Endodermal cell (in vitro differentiated cells): ENCODE results near the gene ELFN2. TPM values are rescaled to one million over a fixed set of nuclear protein-coding genes. Genes with fewer than 3 reads are reported as not detected.

Experiments
- DNase-seq: peaks from one replicate; pipeline ENCODE4 v3.0.0-alpha.2; 2017
- H3K27ac ChIP-seq: 2 replicates; pipeline ENCODE4 v1.5.1; 2013; ENCODE audit warnings: mild to moderate bottlenecking, low read depth, low read length, moderate library complexity
- H3K27me3 ChIP-seq: 2 replicates; pipeline ENCODE4 v1.6.1; 2013; ENCODE audit warnings: mild to moderate bottlenecking, low read length, moderate library complexity; ENCODE audit not compliant: insufficient read depth, control insufficient read depth, poor library complexity, severe bottlenecking
- H3K36me3 ChIP-seq: 2 replicates; pipeline ENCODE4 v1.7.0; 2013; ENCODE audit warnings: mild to moderate bottlenecking, low read length, moderate library complexity; ENCODE audit not compliant: control insufficient read depth, insufficient read depth
- H3K4me1 ChIP-seq: one replicate; pipeline ENCODE4 v1.7.0; 2013; ENCODE audit warnings: low read length; ENCODE audit not compliant: control insufficient read depth, insufficient read depth
- H3K4me3 ChIP-seq: 2 replicates; pipeline ENCODE4 v1.5.1; 2013; ENCODE audit warnings: mild to moderate bottlenecking, low read length, moderate library complexity
- H3K9ac ChIP-seq: 2 replicates; pipeline ENCODE4 v1.6.1; 2013; ENCODE audit warnings: mild to moderate bottlenecking, low read length, moderate library complexity; ENCODE audit not compliant: poor library complexity, severe bottlenecking; ENCODE audit errors: extremely low read depth
- H3K9me3 ChIP-seq: 2 replicates; pipeline ENCODE4 v1.6.1; 2013; ENCODE audit warnings: mild to moderate bottlenecking, low read length, moderate library complexity; ENCODE audit not compliant: control insufficient read depth
- H3K27ac Mint-ChIP-seq: 2 replicates; pipeline ENCODE4 v1.8.0; 2020; ENCODE audit warnings: mixed read lengths
- H3K27me3 Mint-ChIP-seq: 2 replicates; pipeline ENCODE4 v1.8.0; 2021; ENCODE audit warnings: mild to moderate bottlenecking, mixed read lengths; ENCODE audit not compliant: insufficient read depth
- H3K36me3 Mint-ChIP-seq: 2 replicates; pipeline ENCODE4 v1.8.0; 2020; ENCODE audit warnings: low read depth, mixed read lengths
- H3K4me1 Mint-ChIP-seq: 2 replicates; pipeline ENCODE4 v1.8.0; 2020; ENCODE audit warnings: mixed read lengths
- H3K4me3 Mint-ChIP-seq: 2 replicates; pipeline ENCODE4 v1.8.0; 2020; ENCODE audit warnings: mild to moderate bottlenecking, moderate library complexity, mixed read lengths
- H3K9me3 Mint-ChIP-seq: 2 replicates; pipeline ENCODE4 v1.8.0; 2020; ENCODE audit warnings: mild to moderate bottlenecking, mixed read lengths
- WGBS, 2 experiments: methylation state at CpG; one replicate each; pipeline versions ENCODE4 v1.1.5 to v1.1.7; 2013; ENCODE audit warnings: missing lambda C conversion rate in 2 of 2, mixed read lengths in 1 of 2; ENCODE audit not compliant: insufficient coverage in 1 of 2, insufficient read length in 1 of 2; 5-methylcytosine and 5-hydroxymethylcytosine counted together
- total RNA-seq, 2 donors: library from RNA; stranded (reverse); fragmentation: NEBNext Ultra II Directional in 1 of 2; extraction: Animal tissue kit (Norgen Biotek cat#: 25700) in 1 of 2; gene quantifications; 2 replicates in 1 of 2; 3 replicates in 1 of 2; pipeline ENCODE4 v1.2.1, GENCODE V29; 2021
- TF ChIP-seq, protein P1 (sequence below): fragments of 200-600 bp; sonication (generic); conservative IDR thresholded peaks from 2 replicates; pipeline ENCODE4 v1.5.0; 2021; ENCODE audit warnings: antibody characterized with exemption, mild to moderate bottlenecking

The ELFN2 gene
- total RNA-seq, 2 donors from 2014 or later, result 0.40 to 0.46 TPM

DNA sequence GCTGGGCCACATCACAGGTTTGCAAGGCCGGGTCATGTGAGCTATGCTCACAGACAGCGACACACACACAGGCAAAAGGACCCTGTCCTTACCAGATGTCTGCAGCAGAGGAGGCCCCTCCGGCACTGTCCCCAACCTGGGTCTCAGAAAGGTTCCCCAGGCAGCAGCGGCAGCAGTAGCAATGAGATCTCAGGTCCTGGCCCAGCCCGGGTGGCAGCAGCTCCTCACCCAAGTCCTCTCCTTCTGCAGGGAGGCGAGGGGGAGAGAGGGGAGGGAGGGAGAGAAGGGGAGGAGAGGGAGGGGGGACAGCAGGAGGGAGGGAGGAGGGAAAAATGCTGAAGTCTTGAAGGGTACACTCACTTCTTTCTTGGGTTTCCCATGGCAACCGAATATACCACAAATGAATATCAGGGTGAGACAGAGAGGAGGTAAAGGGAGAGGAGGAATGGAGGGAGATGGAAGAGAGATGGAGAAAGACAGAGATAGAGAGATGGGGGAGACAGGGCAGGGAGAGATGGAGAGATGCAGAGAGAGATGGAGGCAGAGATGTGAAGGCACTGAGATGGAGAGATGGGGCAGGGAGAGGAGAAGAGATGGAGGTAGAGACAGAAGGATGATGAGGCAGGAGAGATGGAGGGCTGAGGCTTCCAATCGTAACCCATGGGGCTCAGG, 9.5 kb downstream of the ELFN2 start:
- no peak overlapping the region for H3K4me3 Mint-ChIP-seq

DNA sequence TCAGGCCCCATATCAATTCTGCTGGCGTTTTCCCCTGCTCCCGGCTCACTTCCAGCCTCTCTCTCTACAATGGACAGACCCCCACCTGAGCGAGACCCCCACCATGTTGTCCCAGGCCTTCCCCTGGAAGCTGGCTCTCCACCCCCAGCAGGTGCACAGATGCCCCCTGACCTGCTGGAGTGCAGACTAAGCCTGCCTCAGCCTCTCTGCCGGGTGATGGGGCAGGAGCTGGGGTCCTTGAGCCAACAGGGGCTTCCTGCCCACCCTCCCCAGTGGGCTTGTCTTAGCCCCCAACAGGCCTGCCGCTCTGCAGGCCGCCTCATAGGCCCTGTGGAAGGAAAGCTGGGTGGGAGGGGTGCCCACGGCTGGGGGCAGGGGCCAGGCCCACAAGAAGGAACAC, 10.0 kb downstream of the ELFN2 start:
- Mint-ChIP-seq H3K4me3 (no peak overlapping the region), H3K27ac (no peak overlapping the region)
- 84% methylated on average over 7 of the region's 7 CpGs; no CpG with 5 or more reads in 1 of the 2 experiments for WGBS, 2 experiments

More for the DNA sequence above, 9.5 kb downstream of the ELFN2 start:
- peaks cover 43% of the 10 kb centered on the region for H3K27me3 ChIP-seq
- H3K4me1 ChIP-seq, result no peaks in the 10 kb centered on the region
- TF ChIP-seq, protein P1, sequence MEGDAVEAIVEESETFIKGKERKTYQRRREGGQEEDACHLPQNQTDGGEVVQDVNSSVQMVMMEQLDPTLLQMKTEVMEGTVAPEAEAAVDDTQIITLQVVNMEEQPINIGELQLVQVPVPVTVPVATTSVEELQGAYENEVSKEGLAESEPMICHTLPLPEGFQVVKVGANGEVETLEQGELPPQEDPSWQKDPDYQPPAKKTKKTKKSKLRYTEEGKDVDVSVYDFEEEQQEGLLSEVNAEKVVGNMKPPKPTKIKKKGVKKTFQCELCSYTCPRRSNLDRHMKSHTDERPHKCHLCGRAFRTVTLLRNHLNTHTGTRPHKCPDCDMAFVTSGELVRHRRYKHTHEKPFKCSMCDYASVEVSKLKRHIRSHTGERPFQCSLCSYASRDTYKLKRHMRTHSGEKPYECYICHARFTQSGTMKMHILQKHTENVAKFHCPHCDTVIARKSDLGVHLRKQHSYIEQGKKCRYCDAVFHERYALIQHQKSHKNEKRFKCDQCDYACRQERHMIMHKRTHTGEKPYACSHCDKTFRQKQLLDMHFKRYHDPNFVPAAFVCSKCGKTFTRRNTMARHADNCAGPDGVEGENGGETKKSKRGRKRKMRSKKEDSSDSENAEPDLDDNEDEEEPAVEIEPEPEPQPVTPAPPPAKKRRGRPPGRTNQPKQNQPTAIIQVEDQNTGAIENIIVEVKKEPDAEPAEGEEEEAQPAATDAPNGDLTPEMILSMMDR, result no peak
- Mint-ChIP-seq H3K27ac (no peak overlapping the region), H3K9me3 (no peaks in the 10 kb centered on the region), H3K4me1 (peaks cover 12% of the 10 kb centered on the region), H3K36me3 (no peaks in the 10 kb centered on the region), H3K27me3 (peaks cover 44% of the 10 kb centered on the region)
- 79 to 84% methylated on average over 4 to 7 of the region's 8 CpGs for WGBS, 2 experiments
- H3K9me3 ChIP-seq, result no peaks in the 10 kb centered on the region
- H3K9ac ChIP-seq, result no peak overlapping the region
- H3K4me3 ChIP-seq, result no peak overlapping the region
- no peak overlapping the region for H3K27ac ChIP-seq
- H3K36me3 ChIP-seq, result no peaks in the 10 kb centered on the region
- no peak for DNase-seq

DNA sequence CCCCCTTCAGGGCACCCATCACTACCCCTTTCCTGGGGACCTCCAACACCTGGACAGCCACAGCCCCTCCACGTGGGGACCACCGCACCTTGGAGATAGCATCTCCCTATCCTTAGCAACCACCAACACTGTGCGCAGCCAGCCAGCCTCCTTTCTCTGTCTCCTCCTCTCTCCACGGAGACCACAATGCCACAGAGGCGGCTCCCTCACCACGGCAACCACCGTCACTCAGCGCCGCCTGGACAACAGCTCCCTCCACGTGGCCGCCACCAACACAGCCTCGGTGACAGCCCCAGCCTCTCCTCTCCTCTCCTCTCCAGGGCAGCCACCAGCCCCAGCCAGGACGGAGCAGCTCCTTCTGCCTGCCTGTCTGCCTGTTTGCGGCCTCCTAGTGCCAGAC, 10.5 kb downstream of the ELFN2 start:
- Histone ChIP-seq H3K9me3 (no peaks in the 10 kb centered on the region), H3K36me3 (no peaks in the 10 kb centered on the region), H3K9ac (no peak overlapping the region), H3K27me3 (peaks cover 38% of the 10 kb centered on the region), H3K27ac (peak overlapping the region; percentile 44), H3K4me3 (no peak overlapping the region), H3K4me1 (no peaks in the 10 kb centered on the region)
- peaks cover 12% of the 10 kb centered on the region for H3K4me1 Mint-ChIP-seq
- DNase-seq, result peak; percentile 65
- no peak overlapping the region for H3K4me3 Mint-ChIP-seq
- H3K27ac Mint-ChIP-seq, result no peak overlapping the region
- TF ChIP-seq, protein P1, result no peak
- H3K36me3 Mint-ChIP-seq, result no peaks in the 10 kb centered on the region
- peaks cover 39% of the 10 kb centered on the region for H3K27me3 Mint-ChIP-seq
- WGBS, 2 experiments, result 66 to 70% methylated on average over 3 to 14 of the region's 14 CpGs
- no peaks in the 10 kb centered on the region for H3K9me3 Mint-ChIP-seq

More for the DNA sequence above, 10.0 kb downstream of the ELFN2 start:
- no peak for DNase-seq
- Histone ChIP-seq H3K9me3 (no peaks in the 10 kb centered on the region), H3K9ac (no peak overlapping the region), H3K27me3 (peaks cover 42% of the 10 kb centered on the region), H3K4me3 (no peak overlapping the region), H3K36me3 (no peaks in the 10 kb centered on the region), H3K27ac (peak overlapping the region; percentile 44), H3K4me1 (no peaks in the 10 kb centered on the region)
- H3K9me3 Mint-ChIP-seq, result no peaks in the 10 kb centered on the region
- peaks cover 12% of the 10 kb centered on the region for H3K4me1 Mint-ChIP-seq
- H3K36me3 Mint-ChIP-seq, result no peaks in the 10 kb centered on the region
- TF ChIP-seq, protein P1, result no peak
- H3K27me3 Mint-ChIP-seq, result peaks cover 43% of the 10 kb centered on the region
